Common myeloid progenitor, CD34-positive (primary cell): ENCODE results near the gene EHMT2.
"Not testable (repeated sequence)": the region's sequence is repeated elsewhere in the genome, so short reads cannot be mapped to it uniquely, and the experiment has no call there.

Experiments used
- CTCF ChIA-PET: fragments of 350-600 bp; sonication (Branson Sonifier 250); formaldehyde crosslinking; loops from one replicate; lab custom pipeline; 2021; ENCODE audit warnings: antibody characterized with exemption; lab: Charles Lee
- POLR2A ChIA-PET: fragments of 350-600 bp; sonication (Branson Sonifier 250); formaldehyde crosslinking; loops from one replicate; lab custom pipeline; 2021; ENCODE audit warnings: antibody characterized with exemption; lab: Charles Lee
- DNase-seq, 3 donors: peaks; one replicate each; pipeline versions ENCODE4 v3.0.0 to v3.0.0-alpha.2; 2013
- H3K27ac ChIP-seq, 2 experiments: 1 replicate in 1 of 2; 2 replicates in 1 of 2; pipeline ENCODE4 v1.7.0; 2013; ENCODE audit warnings: inconsistent platforms in 2 of 2, low read length in 2 of 2, mild to moderate bottlenecking in 2 of 2, low read depth in 1 of 2, moderate library complexity in 1 of 2; ENCODE audit not compliant: severe bottlenecking in 2 of 2, insufficient read depth in 1 of 2, poor library complexity in 1 of 2
- H3K27me3 ChIP-seq, 5 experiments: replicated peaks in 2 of 5; 1 replicate in 3 of 5; 2 replicates in 2 of 5; pipeline versions ENCODE4 v1.6.1 to v1.7.0; 2013; ENCODE audit warnings: low read length in 4 of 5, mild to moderate bottlenecking in 2 of 5, moderate library complexity in 2 of 5, inconsistent platforms in 1 of 5; ENCODE audit not compliant: insufficient read depth in 5 of 5, control insufficient read depth in 4 of 5
- H3K36me3 ChIP-seq, 4 experiments: 1 replicate in 2 of 4; 2 replicates in 2 of 4; pipeline versions ENCODE4 v1.6.1 to v1.7.0; 2013; ENCODE audit warnings: low read length in 3 of 4, control low read depth in 1 of 4, mild to moderate bottlenecking in 1 of 4; ENCODE audit not compliant: control insufficient read depth in 4 of 4, insufficient read depth in 4 of 4
- H3K4me1 ChIP-seq, 4 experiments: 1 replicate in 3 of 4; 2 replicates in 1 of 4; pipeline versions ENCODE4 v1.6.1 to v1.7.1; 2013; ENCODE audit warnings: low read length in 3 of 4, mild to moderate bottlenecking in 3 of 4, control low read depth in 1 of 4, inconsistent platforms in 1 of 4, moderate library complexity in 1 of 4; ENCODE audit not compliant: control insufficient read depth in 4 of 4, insufficient read depth in 4 of 4; ENCODE audit errors: control extremely low read depth in 1 of 4
- H3K4me3 ChIP-seq, 7 experiments: 1 replicate in 4 of 7; 2 replicates in 3 of 7; pipeline versions ENCODE4 v1.5.1 to v1.7.0; 2013; ENCODE audit warnings: mild to moderate bottlenecking in 7 of 7, low read length in 6 of 7, moderate library complexity in 6 of 7, inconsistent platforms in 2 of 7, low read depth in 2 of 7, control low read depth in 1 of 7; ENCODE audit not compliant: insufficient read depth in 4 of 7, control insufficient read depth in 1 of 7; ENCODE audit errors: extremely low read depth in 1 of 7
- H3K9me3 ChIP-seq, 5 experiments: 1 replicate in 4 of 5; 2 replicates in 1 of 5; pipeline versions ENCODE4 v1.6.1 to v1.7.1; 2013; ENCODE audit warnings: low read length in 4 of 5, mild to moderate bottlenecking in 2 of 5, inconsistent platforms in 1 of 5, low read depth in 1 of 5, moderate library complexity in 1 of 5; ENCODE audit not compliant: control insufficient read depth in 4 of 5, insufficient read depth in 2 of 5; ENCODE audit errors: control extremely low read depth in 1 of 5
- WGBS: methylation state at CpG from one replicate; pipeline ENCODE4 v1.1.5; 2013; ENCODE audit not compliant: insufficient coverage; 5-methylcytosine and 5-hydroxymethylcytosine counted together

EHMT2 gene

GRCh38 chr6:31906727-31907126, 9.2 kb upstream of the EHMT2 start:
- POLR2A ChIA-PET: not testable (repeated sequence)
- CTCF ChIA-PET: interaction anchor here (0.7 to 1.9 kb wide), 3 partner anchors 16 to 29 kb away, joined by 3 to 5 read pairs (median 4); no protein-coding TSS in a partner anchor

GRCh38 chr6:31906122-31906521, 8.6 kb upstream of the EHMT2 start:
- H3K27ac ChIP-seq: no peak overlapping the region
- H3K27me3 ChIP-seq: no peaks in the 10 kb centered on the region
- ChIA-PET CTCF (interaction anchor here (1.9 kb wide), 1 partner anchor 17 kb away, joined by 5 read pairs; no protein-coding TSS in a partner anchor), POLR2A (no interaction called here)
- 66% methylated on average over 2 of the region's 4 CpGs for WGBS
- H3K9me3 ChIP-seq: no peaks in the 10 kb centered on the region
- no peak overlapping the region for H3K4me3 ChIP-seq
- peaks cover 2 to 27% (median 12%) of the 10 kb centered on the region in 4 experiments for H3K4me1 ChIP-seq
- H3K36me3 ChIP-seq: peaks cover 0 to under 1% (median 0%) of the 10 kb centered on the region in 4 experiments
- no peak for DNase-seq

More at GRCh38 chr6:31906727-31907126, 9.2 kb upstream of the EHMT2 start:
- peaks cover 2 to 24% (median 9%) of the 10 kb centered on the region in 4 experiments for H3K4me1 ChIP-seq
- H3K4me3 ChIP-seq, DNase-seq, H3K9me3 ChIP-seq, H3K27me3 ChIP-seq, H3K27ac ChIP-seq, H3K36me3 ChIP-seq: not testable (repeated sequence)
- 94% methylated on average over 6 of the region's 8 CpGs for WGBS

GRCh38 chr6:31905041-31905440, 7.5 kb upstream of the EHMT2 start:
- CTCF ChIA-PET: interaction anchor here (1.0 to 3.0 kb wide), 3 partner anchors 16 to 47 kb away, joined by 4 to 12 read pairs (median 5); no protein-coding TSS in a partner anchor
- POLR2A ChIA-PET: no interaction called here
- no CpG with 5 or more reads among the region's 1 CpG for WGBS
- no peaks in the 10 kb centered on the region for H3K9me3 ChIP-seq
- H3K27me3 ChIP-seq: no peaks in the 10 kb centered on the region
- H3K36me3 ChIP-seq: peaks cover 0 to 4% (median 0%) of the 10 kb centered on the region in 4 experiments
- no peak overlapping the region for H3K4me3 ChIP-seq
- DNase-seq: no peak
- peaks cover 2 to 31% (median 18%) of the 10 kb centered on the region in 4 experiments for H3K4me1 ChIP-seq
- no peak overlapping the region for H3K27ac ChIP-seq

GRCh38 chr6:31903957-31904356, 6.5 kb upstream of the EHMT2 start:
- Histone ChIP-seq H3K27ac (no peak overlapping the region), H3K27me3 (no peaks in the 10 kb centered on the region), H3K4me1 (peaks cover 2 to 42% (median 22%) of the 10 kb centered on the region in 4 experiments), H3K9me3 (no peaks in the 10 kb centered on the region), H3K36me3 (peaks cover 0 to 4% (median 0%) of the 10 kb centered on the region in 4 experiments), H3K4me3 (no peak overlapping the region)
- DNase-seq: no peak
- POLR2A ChIA-PET: no interaction called here
- WGBS: 100% methylated on average over 1 of the region's 3 CpGs
- CTCF ChIA-PET: interaction anchor here (2.2 to 3.0 kb wide), 2 partner anchors 16 to 17 kb away, joined by 8 to 12 read pairs; no protein-coding TSS in a partner anchor

GRCh38 chr6:31901953-31902643, 4.6 kb upstream of the EHMT2 start, which contains the start of gene ZBTB12:
Gene ZBTB12, minus strand, starts transcription at chr6:31902086. Its CDS starts 781 bp downstream, at chr6:31901305.
- Histone ChIP-seq H3K9me3 (no peaks in the 10 kb centered on the region), H3K27me3 (no peaks in the 10 kb centered on the region), H3K4me1 (peaks cover 4 to 44% (median 34%) of the 10 kb centered on the region in 4 experiments), H3K27ac (peak within 1 kb of the TSS; percentile 40 to 77), H3K4me3 (peak within 1 kb of the TSS; percentile 50 to 84 (median 75)), H3K36me3 (peaks cover 0 to 4% (median 0%) of the 10 kb centered on the region in 4 experiments)
- CTCF ChIA-PET: interaction anchor here (0.6 to 3.0 kb wide), 3 partner anchors 14 to 77 kb away, joined by 3 to 12 read pairs (median 8); no protein-coding TSS in a partner anchor
- DNase-seq: peak; percentile 91 to 97 (median 96)
- POLR2A ChIA-PET: interaction anchor here (0.6 to 1.2 kb wide), 2 partner anchors 25 to 70 kb away, joined by 3 read pairs; partner anchors contain the start of genes C2 and DXO
- 0% methylated on average over 27 of the region's 77 CpGs for WGBS

- 0% methylated on average over 14 of the region's 45 CpGs for WGBS
- peak overlapping the region; percentile 40 to 77 for H3K27ac ChIP-seq
- POLR2A ChIA-PET: interaction anchor here (1.2 kb wide), 1 partner anchor 70 kb away, joined by 3 read pairs; the partner anchor contains the start of gene DXO
- H3K4me3 ChIP-seq: peak overlapping the region; percentile 18 to 84 (median 75)
- H3K4me1 ChIP-seq: peaks cover 4 to 47% (median 36%) of the 10 kb centered on the region in 4 experiments
- no peaks in the 10 kb centered on the region for H3K27me3 ChIP-seq
- peaks cover 0 to 4% (median 0%) of the 10 kb centered on the region in 4 experiments for H3K36me3 ChIP-seq
- no peaks in the 10 kb centered on the region for H3K9me3 ChIP-seq
- CTCF ChIA-PET: no interaction called here
- DNase-seq: peak; percentile 40 to 73 (median 68)
Measured at GRCh38 chr6:31901415-31901952, 4.0 kb upstream of the EHMT2 start.
